ENCODE measurements around the gene REPIN1. TPM values are rescaled to one million over a fixed set of nuclear protein-coding genes. Genes with fewer than 3 reads are reported as not detected.

Gene REPIN1
- total and polyA plus RNA-seq, 9 donors: 21.6 to 92.0 (median 73.4) TPM

DNA sequence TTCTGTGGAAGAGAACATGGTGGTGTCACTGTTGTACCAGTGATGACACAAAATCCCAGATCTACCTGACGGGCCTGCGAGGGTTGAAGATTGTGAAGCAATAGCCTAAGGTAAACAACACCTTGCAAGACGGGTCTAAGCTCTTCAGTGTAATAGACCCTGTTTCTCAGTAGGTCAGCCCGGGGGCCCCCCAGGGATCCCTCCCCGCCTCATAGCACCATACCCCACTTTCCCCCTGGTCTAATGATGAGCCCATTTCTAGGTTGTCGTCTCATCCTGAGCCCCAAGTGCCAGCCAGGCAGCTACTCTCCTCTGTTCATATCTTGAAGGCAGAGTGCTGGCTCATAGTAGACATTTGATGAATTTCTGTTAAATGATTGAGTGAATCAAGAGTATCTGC is 42.7 kb upstream of the REPIN1 start:
- Histone ChIP-seq H3K4me1 (ENCODE audit: insufficient read depth) (peaks cover 10% of the 10 kb centered on the region), H3K9me3 (no peaks in the 10 kb centered on the region), H3K27me3 (no peaks in the 10 kb centered on the region), H3K36me3 (no peaks in the 10 kb centered on the region), H3K27ac (no peak overlapping the region), H3K4me3 (no peak overlapping the region)
- intact Hi-C loops (cut with DNase I): no loop called here
- no peak for DNase-seq
- no peak for TF ChIP-seq EP300 (IDR thresholded peaks at IDR 0.05)
- TF ChIP-seq, protein P1, sequence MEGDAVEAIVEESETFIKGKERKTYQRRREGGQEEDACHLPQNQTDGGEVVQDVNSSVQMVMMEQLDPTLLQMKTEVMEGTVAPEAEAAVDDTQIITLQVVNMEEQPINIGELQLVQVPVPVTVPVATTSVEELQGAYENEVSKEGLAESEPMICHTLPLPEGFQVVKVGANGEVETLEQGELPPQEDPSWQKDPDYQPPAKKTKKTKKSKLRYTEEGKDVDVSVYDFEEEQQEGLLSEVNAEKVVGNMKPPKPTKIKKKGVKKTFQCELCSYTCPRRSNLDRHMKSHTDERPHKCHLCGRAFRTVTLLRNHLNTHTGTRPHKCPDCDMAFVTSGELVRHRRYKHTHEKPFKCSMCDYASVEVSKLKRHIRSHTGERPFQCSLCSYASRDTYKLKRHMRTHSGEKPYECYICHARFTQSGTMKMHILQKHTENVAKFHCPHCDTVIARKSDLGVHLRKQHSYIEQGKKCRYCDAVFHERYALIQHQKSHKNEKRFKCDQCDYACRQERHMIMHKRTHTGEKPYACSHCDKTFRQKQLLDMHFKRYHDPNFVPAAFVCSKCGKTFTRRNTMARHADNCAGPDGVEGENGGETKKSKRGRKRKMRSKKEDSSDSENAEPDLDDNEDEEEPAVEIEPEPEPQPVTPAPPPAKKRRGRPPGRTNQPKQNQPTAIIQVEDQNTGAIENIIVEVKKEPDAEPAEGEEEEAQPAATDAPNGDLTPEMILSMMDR (IDR thresholded peaks at IDR 0.05): no peak
- no peak for TF ChIP-seq POLR2A (IDR thresholded peaks at IDR 0.05)
- 93 to 96% (median 96%) methylated on average over 6 of the region's 6 CpGs for WGBS, 3 donors

DNA sequence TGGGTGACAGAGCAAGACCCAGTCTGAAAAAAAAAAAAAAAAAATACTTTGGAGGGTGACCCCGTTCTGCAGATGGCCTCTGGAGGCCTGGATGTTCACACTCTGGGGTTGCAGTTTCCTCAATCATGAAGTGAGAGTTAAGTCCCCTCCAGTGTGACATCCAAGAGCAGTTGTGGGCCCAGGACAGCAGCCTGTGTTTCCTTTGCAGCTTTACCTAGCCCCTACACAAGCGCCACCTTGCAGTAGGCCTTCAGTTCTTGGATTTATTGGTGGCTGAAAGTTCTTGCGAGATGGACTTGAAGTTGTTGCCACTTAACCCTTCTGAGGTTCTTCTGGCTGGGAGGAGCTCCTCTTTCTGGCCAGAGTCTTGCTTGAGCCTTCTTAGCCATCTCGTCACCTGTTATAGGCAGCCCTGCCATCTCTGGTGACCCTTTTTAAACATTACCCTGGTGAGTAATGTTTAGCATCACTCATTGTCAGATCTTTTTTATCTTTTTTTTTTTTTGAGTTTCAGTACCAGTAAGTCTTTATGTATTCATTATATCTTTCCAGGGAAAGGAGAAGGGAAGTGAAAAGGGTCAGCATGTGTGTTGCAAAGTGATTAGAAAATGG is 41.9 kb upstream of the REPIN1 start:
- no peaks in the 10 kb centered on the region for H3K36me3 ChIP-seq
- intact Hi-C loops (cut with DNase I): no loop called here
- WGBS, 3 donors: 85 to 90% (median 89%) methylated on average over 4 of the region's 4 CpGs

DNA sequence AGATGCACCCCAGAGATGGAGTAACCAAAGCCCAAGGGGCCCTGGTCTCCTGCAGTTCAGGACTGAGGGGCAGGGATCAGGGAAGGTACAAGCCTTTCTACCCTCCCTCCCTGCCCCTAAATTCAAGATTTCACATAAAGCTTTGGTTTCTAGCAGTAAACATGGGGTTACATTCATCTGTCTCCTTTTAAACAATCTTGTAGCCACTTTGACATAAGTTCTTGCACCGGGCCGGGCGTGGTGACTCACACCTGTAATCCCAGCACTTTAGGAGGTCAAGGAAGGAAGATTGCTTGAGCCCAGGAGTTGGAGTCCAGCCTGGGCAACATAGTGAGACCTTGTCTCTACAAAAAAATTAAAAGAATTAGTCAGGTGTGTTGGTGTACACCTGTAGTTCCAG is 41.3 kb upstream of the REPIN1 start:
- Histone ChIP-seq H3K27me3 (no peaks in the 10 kb centered on the region), H3K4me3 (no peak overlapping the region), H3K9me3 (no peaks in the 10 kb centered on the region), H3K36me3 (no peaks in the 10 kb centered on the region), H3K4me1 (ENCODE audit: insufficient read depth) (peaks cover 6% of the 10 kb centered on the region), H3K27ac (no peak overlapping the region)
- 97 to 98% (median 98%) methylated on average over 3 of the region's 3 CpGs for WGBS, 3 donors
- no peak for DNase-seq
- intact Hi-C loops (cut with DNase I): no loop called here
- TF ChIP-seq EP300 (IDR thresholded peaks at IDR 0.05): no peak
- TF ChIP-seq, protein P1 (IDR thresholded peaks at IDR 0.05): no peak
- TF ChIP-seq POLR2A (IDR thresholded peaks at IDR 0.05): no peak

More for the DNA sequence above, 41.9 kb upstream of the REPIN1 start:
- TF ChIP-seq EP300 (IDR thresholded peaks at IDR 0.05) (no peak), POLR2A (IDR thresholded peaks at IDR 0.05) (no peak)
- TF ChIP-seq, protein P1 (IDR thresholded peaks at IDR 0.05): no peak
- DNase-seq: no peak
- Histone ChIP-seq H3K27me3 (no peaks in the 10 kb centered on the region), H3K9me3 (no peaks in the 10 kb centered on the region), H3K27ac (no peak overlapping the region), H3K4me3 (no peak overlapping the region), H3K4me1 (ENCODE audit: insufficient read depth) (peaks cover 10% of the 10 kb centered on the region)

DNA sequence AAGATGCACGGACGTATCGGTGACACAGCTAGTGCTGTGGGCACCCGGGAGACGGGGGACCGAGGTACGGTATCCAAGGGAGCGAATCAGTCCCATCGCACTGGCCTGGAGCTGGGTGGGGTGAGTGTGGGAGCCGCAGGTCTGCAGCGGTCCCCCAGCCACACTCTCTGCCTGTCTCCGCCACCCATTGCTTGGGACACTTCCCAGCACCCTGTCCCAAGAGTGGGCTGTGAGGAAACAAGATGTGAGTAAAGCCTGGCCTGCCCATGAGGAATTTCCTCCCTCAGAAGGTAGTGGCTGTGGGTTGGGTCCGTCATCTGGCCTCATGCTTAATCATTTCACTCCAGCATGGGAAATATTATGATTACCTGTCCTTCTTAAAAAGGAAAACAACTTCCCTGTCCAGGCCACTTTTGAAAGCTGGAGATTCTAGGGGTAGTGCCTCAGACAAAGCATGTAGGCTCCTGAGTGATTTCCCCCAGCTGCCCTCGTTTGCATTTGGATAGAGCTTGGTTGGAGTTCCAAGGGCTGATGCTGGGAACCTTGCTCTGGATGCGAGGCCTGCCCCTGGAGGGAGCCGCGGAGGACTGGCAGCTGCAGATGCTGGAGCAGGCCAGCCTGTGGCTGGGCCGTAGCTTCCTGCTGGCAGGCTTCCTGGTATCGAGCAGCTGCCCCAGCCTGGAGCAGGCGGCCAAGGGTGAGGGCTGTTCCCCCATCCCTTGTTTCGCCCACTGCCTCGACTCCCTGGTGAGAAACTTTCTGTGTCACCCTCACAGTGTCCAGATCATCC is 39.1 kb upstream of the REPIN1 start:
- 71 to 79% (median 75%) methylated on average over 22 of the region's 22 CpGs for WGBS, 3 donors
- Histone ChIP-seq H3K4me1 (ENCODE audit: insufficient read depth) (peaks cover 5% of the 10 kb centered on the region), H3K9me3 (no peaks in the 10 kb centered on the region), H3K4me3 (no peak overlapping the region), H3K27ac (no peak overlapping the region), H3K36me3 (no peaks in the 10 kb centered on the region), H3K27me3 (no peaks in the 10 kb centered on the region)
- no peak for TF ChIP-seq EP300 (IDR thresholded peaks at IDR 0.05)
- TF ChIP-seq, protein P1 (IDR thresholded peaks at IDR 0.05): no peak
- no peak for TF ChIP-seq POLR2A (IDR thresholded peaks at IDR 0.05)
- DNase-seq: peak in 1 of 5 donors; percentile 25
- intact Hi-C loops (cut with DNase I): no loop called here
